GM10248 (cell line): Measurements from ENCODE around the gene ARID4A.
A peak's percentile ranks its signal among the peaks of the same experiment; 100 is the strongest.
"Not testable (repeated sequence)": the region's sequence is repeated elsewhere in the genome, so short reads cannot be mapped to it uniquely, and the experiment has no call there.

Experiments used
- CTCF ChIA-PET: fragments of 300-600 bp; sonication (Branson Sonifier 250); formaldehyde crosslinking; extraction: SDS; loops from one replicate; lab custom pipeline; 2021; ENCODE audit warnings: antibody characterized with exemption; lab: Yijun Ruan, JAX
- POLR2A ChIA-PET: fragments of 350-650 bp; sonication (Branson Sonifier 250); formaldehyde crosslinking; extraction: SDS; loops from one replicate; lab custom pipeline; 2020; ENCODE audit warnings: antibody characterized with exemption; lab: Yijun Ruan, JAX
- DNase-seq: peaks from one replicate; pipeline ENCODE4 v3.0.0; 2012; ENCODE audit errors: extremely low spot score
- TF ChIP-seq, protein P1 (sequence below): IDR thresholded peaks from 2 replicates; pipeline ENCODE4 v1.5.1; 2012; ENCODE audit warnings: mild to moderate bottlenecking, low read depth; ENCODE audit errors: extremely low read depth, missing control alignments, control extremely low read depth

The ARID4A gene

DNA sequence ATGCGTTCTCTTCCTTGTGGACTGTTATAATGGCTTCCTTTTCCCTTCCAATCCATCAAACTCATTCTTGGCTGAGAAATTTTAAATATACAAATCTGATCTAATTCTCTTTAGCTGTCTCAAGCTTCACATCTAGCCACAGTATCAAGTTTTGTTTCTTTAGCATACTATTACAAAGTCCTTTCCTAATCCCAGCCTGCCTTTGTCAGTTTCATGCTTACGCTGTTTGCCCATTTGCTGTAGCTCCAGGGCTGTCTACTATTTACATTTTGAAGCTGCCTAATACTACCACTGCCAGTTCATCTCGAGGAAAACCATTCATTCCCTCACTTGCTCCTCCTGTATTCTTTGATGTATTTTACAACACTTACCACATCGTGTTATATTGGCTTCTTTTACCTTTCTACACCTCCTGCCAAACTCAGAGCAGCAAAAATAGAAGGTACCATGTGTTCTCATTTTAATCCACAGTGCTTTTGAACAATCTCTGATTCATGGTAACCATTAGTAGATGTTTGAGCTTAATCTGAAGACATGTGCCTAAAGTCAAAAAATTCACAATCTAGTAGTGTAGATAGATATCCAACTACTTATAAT, 42.9 kb downstream of the ARID4A start:
- TF ChIP-seq, protein P1, sequence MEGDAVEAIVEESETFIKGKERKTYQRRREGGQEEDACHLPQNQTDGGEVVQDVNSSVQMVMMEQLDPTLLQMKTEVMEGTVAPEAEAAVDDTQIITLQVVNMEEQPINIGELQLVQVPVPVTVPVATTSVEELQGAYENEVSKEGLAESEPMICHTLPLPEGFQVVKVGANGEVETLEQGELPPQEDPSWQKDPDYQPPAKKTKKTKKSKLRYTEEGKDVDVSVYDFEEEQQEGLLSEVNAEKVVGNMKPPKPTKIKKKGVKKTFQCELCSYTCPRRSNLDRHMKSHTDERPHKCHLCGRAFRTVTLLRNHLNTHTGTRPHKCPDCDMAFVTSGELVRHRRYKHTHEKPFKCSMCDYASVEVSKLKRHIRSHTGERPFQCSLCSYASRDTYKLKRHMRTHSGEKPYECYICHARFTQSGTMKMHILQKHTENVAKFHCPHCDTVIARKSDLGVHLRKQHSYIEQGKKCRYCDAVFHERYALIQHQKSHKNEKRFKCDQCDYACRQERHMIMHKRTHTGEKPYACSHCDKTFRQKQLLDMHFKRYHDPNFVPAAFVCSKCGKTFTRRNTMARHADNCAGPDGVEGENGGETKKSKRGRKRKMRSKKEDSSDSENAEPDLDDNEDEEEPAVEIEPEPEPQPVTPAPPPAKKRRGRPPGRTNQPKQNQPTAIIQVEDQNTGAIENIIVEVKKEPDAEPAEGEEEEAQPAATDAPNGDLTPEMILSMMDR = no peak
- no peak for DNase-seq
- CTCF ChIA-PET = interaction anchor here (1.1 to 1.3 kb wide), 2 partner anchors 11 to 45 kb away, joined by 3 to 4 read pairs; no protein-coding TSS in a partner anchor
- POLR2A ChIA-PET = no interaction called here

DNA sequence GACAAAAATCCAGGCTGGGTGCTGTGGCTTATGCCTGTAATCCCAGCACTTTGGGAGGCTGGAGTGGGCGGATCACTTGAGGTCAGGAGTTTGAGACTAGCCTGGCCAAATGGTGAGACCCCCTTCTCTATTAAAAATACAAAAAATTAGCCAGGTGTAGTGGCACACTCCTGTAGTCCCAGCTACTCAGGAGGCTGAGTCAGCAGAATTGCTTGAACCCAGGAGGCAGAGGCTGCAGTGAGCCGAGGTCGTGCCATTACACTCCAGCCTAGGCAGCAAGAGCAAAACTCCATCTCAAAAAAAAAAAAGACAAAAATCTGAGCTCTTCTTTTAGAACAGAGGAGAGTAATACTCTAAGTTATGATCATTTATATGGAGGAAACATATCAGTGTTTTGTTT, 45.2 kb downstream of the ARID4A start:
- DNase-seq = not testable (repeated sequence)
- ChIA-PET CTCF (interaction anchor here (1.6 kb wide), 1 partner anchor 16 kb away, joined by 5 read pairs; no protein-coding TSS in a partner anchor), POLR2A (interaction anchor here (0.6 kb wide), 1 partner anchor 14 kb away, joined by 3 read pairs; no protein-coding TSS in a partner anchor)

DNA sequence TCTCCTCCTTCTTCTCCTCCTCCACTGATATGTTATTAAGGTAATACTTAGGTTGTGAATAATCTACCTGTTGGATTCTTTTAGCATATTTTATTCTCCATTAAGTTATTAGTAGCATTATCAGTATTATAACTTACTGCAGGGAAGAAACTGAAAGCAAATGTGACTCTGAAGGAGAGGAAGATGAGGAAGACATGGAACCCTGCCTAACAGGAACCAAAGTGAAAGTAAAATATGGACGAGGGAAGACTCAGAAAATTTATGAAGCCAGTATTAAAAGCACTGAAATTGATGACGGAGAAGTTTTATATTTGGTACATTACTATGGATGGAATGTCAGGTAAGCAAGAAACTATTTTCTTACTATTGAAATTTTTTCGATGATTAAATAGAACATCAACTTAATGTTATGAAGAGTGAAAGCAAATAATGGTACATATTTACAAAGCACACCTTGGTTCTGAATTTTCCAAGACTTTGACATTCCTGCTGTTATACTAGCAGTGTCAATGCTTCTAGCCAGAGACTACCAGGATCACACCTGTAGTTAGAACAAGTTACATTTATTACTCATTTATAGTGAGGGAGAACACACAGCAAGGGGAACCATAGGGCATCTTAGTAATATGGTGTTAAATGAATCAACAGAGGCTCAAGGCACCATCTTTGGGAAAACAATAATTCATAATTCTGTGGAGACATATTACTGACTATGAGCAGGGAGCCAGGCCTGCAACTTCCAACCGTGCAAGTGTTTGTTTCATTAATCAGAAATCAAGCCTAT, 55.4 kb downstream of the ARID4A start:
- DNase-seq = peak; percentile 13
- ChIA-PET POLR2A (no interaction called here), CTCF (no interaction called here)
- TF ChIP-seq, protein P1 = no peak

DNA sequence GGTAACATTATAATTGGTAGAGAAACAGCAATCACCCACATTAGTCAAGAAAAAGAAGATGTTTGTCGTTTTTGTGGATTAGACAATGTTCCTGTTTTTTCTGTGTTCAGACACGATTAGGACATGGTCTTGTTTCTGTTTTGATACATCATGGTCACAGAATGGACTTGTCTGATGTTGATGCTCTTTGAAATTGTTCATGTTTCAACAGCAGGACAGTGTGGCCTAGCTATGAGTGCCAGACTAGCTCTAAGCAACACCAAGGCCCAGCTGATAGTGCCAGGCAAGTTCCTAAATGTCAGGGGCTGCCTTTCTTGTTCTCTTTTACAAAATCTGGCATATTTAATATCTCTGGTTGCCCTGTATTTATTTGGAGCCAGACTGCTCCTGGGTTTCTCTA, 56.5 kb downstream of the ARID4A start:
- TF ChIP-seq, protein P1 = no peak
- ChIA-PET POLR2A (no interaction called here), CTCF (no interaction called here)
- no peak for DNase-seq

DNA sequence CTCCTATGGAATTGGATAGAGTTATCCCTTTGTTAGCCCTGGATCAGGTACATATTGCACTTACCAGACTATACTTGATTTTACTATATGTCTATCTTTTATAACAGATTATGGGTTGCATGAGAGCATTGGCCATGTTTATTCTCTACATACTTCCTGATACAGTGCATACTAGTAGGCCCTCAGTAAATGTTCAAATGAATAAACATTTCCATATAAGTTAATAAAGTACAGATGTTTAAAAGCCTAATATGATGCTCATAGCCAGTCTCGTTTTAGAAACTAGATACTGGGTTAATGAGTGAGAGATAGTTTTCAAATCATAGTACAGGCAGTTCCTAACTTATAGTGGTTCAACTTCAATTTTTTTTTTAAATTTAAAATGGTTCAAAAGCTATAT, 57.9 kb downstream of the ARID4A start:
- TF ChIP-seq, protein P1 = no peak
- ChIA-PET CTCF (no interaction called here), POLR2A (no interaction called here)
- DNase-seq = no peak

DNA sequence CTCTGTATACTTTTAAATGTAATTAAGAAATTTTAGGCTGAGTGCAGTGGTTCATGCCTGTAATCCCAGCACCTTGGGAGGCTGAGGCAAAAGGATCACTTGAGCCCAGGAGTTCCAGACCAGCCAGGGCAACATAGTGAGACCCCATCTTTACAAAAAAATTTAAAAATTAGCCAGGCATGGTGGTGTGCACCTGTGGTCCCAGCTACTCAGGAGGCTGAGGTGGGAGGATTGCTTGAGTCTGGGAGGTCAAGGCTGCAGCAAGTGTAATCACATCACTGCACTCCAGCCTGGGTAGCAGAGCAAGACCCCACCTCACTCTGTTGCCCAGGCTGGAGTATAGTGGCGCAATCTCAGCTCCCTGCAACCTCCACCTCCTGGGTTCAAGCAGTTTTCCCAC, 63.9 kb downstream of the ARID4A start:
- DNase-seq, POLR2A ChIA-PET: not testable (repeated sequence)
- CTCF ChIA-PET = interaction anchor here (1.1 to 4.4 kb wide), 2 partner anchors 10 to 135 kb away, joined by 3 to 15 read pairs; no protein-coding TSS in a partner anchor

DNA sequence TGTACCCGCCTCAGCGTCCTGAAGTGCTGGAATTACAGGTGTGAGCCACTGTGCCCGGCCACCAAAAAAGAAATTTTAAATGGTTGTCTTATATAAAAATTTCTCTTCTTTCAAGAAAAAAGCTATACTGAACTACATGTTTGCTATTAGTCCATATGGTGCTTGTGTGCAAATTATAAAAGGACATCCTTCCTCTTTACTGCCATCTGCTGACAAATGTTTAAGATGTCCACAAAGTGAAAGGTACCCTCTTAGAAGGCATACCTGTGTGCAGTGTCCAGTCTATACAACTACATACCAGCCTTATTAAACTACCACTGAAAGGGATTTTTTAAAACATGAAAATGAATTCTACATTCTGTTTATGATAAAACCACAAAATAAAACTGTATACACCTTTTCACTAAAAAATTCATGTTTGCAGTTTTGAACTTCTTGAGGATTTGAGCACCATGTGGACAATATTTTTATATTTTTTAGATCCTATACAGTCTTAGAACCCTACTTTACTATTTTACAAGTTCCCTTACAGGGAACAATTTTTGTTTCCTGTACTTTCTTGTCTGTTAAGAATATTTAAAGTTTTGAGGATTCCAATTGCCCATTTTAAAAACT, 64.5 kb downstream of the ARID4A start:
- CTCF ChIA-PET = interaction anchor here (1.1 to 4.4 kb wide), 2 partner anchors 11 to 135 kb away, joined by 3 to 15 read pairs; no protein-coding TSS in a partner anchor
- POLR2A ChIA-PET = no interaction called here
- DNase-seq = peak; percentile 25

More for the DNA sequence above, 64.5 kb downstream of the ARID4A start:
- TF ChIP-seq, protein P1 = peak; percentile 14
